Transverse colon (tissue), 4 donors: ENCODE measurements around the gene PRRG3. TPM values are rescaled to one million over a fixed set of nuclear protein-coding genes. Genes with fewer than 3 reads are reported as not detected.

ENCODE experiments used
- DNase-seq: peaks from one replicate; pipeline ENCODE4 v3.0.0-alpha.2; 2019
- H3K27ac ChIP-seq, 4 donors: fragments of 200-600 bp; sonication (generic); 2 replicates each; pipeline ENCODE4 v1.5.1; 2016 to 2018; ENCODE audit warnings: inconsistent platforms in 4 of 4
- H3K27me3 ChIP-seq: fragments of 200-600 bp; sonication (generic); 2 replicates; pipeline ENCODE4 v1.5.1; 2017; ENCODE audit warnings: inconsistent platforms
- H3K36me3 ChIP-seq, 4 donors: fragments of 200-600 bp; sonication (generic); 2 replicates each; pipeline ENCODE4 v1.5.1; 2017 to 2019; ENCODE audit warnings: inconsistent platforms in 4 of 4
- H3K4me1 ChIP-seq, 4 donors: fragments of 200-600 bp; sonication (generic); 2 replicates each; pipeline ENCODE4 v1.5.1; 2017 to 2020; ENCODE audit warnings: inconsistent platforms in 4 of 4
- H3K4me3 ChIP-seq, 4 donors: fragments of 200-600 bp; sonication (generic); 1 replicate in 1 of 4; 2 replicates in 3 of 4; pipeline versions ENCODE4 v1.5.1 to v1.6.1; 2017 to 2019; ENCODE audit warnings: inconsistent platforms in 4 of 4
- H3K9me3 ChIP-seq, 2 donors: fragments of 200-600 bp; sonication (generic); 2 replicates each; pipeline ENCODE4 v1.5.1; 2017 to 2019; ENCODE audit warnings: inconsistent platforms in 2 of 2
- EP300 ChIP-seq: sonication (generic); formaldehyde crosslinking; IDR thresholded peaks from one replicate; pipeline ENCODE4 v1.6.1; 2017; ENCODE audit warnings: antibody characterized with exemption, low read depth
- POLR2A ChIP-seq: fragments of 450-650 bp; IDR thresholded peaks from one replicate; pipeline ENCODE4 v1.6.1; 2016; ENCODE audit warnings: antibody characterized with exemption, mild to moderate bottlenecking, moderate library complexity
- POLR2AphosphoS5 ChIP-seq, 3 donors: sonication (generic); formaldehyde crosslinking; IDR thresholded peaks; one replicate each; pipeline ENCODE4 v1.6.1; 2016; ENCODE audit warnings: antibody characterized with exemption in 3 of 3
- WGBS, 2 donors: methylation state at CpG; one replicate each; pipeline ENCODE4 v1.1.5; 2018; ENCODE audit warnings: low coverage in 1 of 2; 5-methylcytosine and 5-hydroxymethylcytosine counted together
- in situ Hi-C, 4 donors: fragments of 200-750 bp; cut with MboI; loops; one replicate each; pipeline versions ENCODE4 v1.15.0 to v1.15.1; 2017; ENCODE audit warnings: low sequenced_read_pairs in 3 of 4, low pct_ligation_motif_present in 1 of 4, low pct_unique_long_range_greater_than_20kb in 1 of 4
- intact Hi-C: fragments of 100-400 bp; cut with DNase I; formaldehyde crosslinking; loops from one replicate; pipeline ENCODE4 v1.15.1; 2023; ENCODE audit warnings: low total_unique reads
- total RNA-seq, 4 donors: library from RNA; depleted of rRNA; stranded (reverse); fragments of >200 nt; gene quantifications; one replicate each; pipeline ENCODE4 v1.1.0, GENCODE V29; 2016
- TF ChIP-seq, protein P1 (sequence below), 5 experiments: fragments of 200-600 bp in 3 of 5; fragments of 450-650 bp in 2 of 5; sonication (generic) in 3 of 5; IDR thresholded peaks; 1 replicate in 2 of 5; 2 replicates in 3 of 5; pipeline ENCODE4 v1.5.1; 2016 to 2017; ENCODE audit warnings: antibody characterized with exemption in 5 of 5, inconsistent platforms in 3 of 5, mild to moderate bottlenecking in 2 of 5, moderate library complexity in 1 of 5

PRRG3 gene
- total RNA-seq, 4 donors from 2014 or later, result 0.68 to 3.2 (median 1.8) TPM; not detected in 1

DNA sequence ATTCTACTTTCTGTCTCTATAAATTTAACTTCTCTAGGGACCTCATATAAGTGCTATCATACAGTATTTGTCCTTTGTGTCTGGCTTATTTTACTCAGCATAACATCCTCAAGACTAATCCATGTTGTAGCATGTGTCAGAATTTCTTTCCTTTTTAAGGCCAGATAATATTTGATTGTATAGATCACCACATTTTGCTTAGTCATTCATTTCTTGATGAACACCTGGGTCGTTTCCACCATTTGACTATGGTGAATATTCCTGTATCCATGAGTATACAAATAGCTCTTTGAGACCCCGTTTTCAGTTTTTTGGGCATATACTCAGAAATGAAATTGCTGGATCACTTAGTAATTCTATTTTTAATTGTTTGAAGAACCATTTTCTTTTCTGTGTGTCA, 51.2 kb downstream of the PRRG3 start:
- DNase-seq, result no peak
- Histone ChIP-seq H3K27me3 (no peaks in the 10 kb centered on the region), H3K36me3 (no peaks in the 10 kb centered on the region), H3K27ac (no peak overlapping the region), H3K9me3 (no peaks in the 10 kb centered on the region), H3K4me1 (no peaks in the 10 kb centered on the region), H3K4me3 (no peak overlapping the region)
- intact Hi-C loops, result no loop called here
- 42% methylated on average over 2 of the region's 2 CpGs; no CpG with 5 or more reads in 1 of the 2 donors for WGBS, 2 donors
- in situ Hi-C loops, result loop anchor here in 3 of 4 donors (10.0 to 25.0 kb wide), 3 partner anchors 888 to 1066 kb away; partner anchors contain the start of gene GABRQ (in 3 of the 3)
- TF ChIP-seq, protein P1, sequence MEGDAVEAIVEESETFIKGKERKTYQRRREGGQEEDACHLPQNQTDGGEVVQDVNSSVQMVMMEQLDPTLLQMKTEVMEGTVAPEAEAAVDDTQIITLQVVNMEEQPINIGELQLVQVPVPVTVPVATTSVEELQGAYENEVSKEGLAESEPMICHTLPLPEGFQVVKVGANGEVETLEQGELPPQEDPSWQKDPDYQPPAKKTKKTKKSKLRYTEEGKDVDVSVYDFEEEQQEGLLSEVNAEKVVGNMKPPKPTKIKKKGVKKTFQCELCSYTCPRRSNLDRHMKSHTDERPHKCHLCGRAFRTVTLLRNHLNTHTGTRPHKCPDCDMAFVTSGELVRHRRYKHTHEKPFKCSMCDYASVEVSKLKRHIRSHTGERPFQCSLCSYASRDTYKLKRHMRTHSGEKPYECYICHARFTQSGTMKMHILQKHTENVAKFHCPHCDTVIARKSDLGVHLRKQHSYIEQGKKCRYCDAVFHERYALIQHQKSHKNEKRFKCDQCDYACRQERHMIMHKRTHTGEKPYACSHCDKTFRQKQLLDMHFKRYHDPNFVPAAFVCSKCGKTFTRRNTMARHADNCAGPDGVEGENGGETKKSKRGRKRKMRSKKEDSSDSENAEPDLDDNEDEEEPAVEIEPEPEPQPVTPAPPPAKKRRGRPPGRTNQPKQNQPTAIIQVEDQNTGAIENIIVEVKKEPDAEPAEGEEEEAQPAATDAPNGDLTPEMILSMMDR (IDR thresholded peaks at IDR 0.05), result no peak
- TF ChIP-seq EP300 (no peak), POLR2A (no peak), POLR2AphosphoS5 (IDR thresholded peaks at IDR 0.05) (no peak)

DNA sequence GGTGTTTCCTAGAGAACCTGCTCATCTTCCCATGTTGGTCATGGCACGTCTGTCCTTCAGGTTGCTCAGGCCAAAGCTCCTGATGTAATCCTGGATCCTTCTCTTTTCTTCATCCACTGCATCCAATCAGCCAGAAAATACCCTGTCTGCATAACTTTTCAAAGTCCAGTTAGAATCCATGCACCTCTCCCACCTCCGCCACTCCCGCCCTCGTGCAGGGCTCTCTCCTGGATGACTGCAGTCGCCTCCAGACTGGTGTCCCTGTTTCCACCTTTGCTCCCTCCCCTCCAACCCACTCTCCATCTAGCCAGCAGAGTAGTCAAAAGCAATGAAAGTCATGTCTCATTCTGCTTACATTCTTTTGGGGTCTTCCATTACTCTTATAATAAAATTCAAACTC, 55.3 kb downstream of the PRRG3 start:
- 92% methylated on average over 5 of the region's 5 CpGs; no CpG with 5 or more reads in 1 of the 2 donors for WGBS, 2 donors
- DNase-seq, result no peak
- in situ Hi-C loops, result loop anchor here in 1 of 4 donors (25.0 kb wide), 1 partner anchor 887 kb away; the partner anchor contains the start of gene GABRQ

DNA sequence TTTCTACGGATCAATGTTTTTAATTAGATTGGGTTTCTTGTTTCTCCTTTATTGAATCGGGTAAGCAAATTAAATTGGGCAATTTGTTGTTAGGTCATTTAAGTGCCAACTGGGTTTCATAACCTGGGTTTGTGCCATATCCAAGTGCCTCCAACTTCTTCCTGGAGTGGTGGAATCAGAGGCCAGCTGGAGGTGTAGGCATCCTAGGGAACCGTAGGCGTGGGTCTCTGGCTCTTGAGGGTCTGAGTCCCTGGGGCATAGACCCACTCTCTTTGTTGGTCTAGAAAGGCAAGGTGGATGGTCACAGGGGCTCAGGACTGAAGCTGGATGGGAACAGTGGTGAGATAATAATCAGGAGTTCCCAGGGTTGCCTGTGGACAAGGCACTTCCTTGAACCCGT, 57.6 kb downstream of the PRRG3 start:
- intact Hi-C loops, result loop anchor here (5.0 kb wide), 1 partner anchor 879 kb away; no protein-coding TSS in a partner anchor
- no peaks in the 10 kb centered on the region for H3K9me3 ChIP-seq
- 51% methylated on average over 5 of the region's 5 CpGs; no CpG with 5 or more reads in 1 of the 2 donors for WGBS, 2 donors
- H3K27me3 ChIP-seq, result no peaks in the 10 kb centered on the region
- in situ Hi-C loops, result loop anchor here in 1 of 4 donors (25.0 kb wide), 1 partner anchor 884 kb away; the partner anchor contains the start of gene GABRQ
- H3K4me3 ChIP-seq, result no peak overlapping the region
- no peaks in the 10 kb centered on the region for H3K4me1 ChIP-seq
- DNase-seq, result no peak
- no peak for TF ChIP-seq POLR2AphosphoS5 (IDR thresholded peaks at IDR 0.05)
- no peak for TF ChIP-seq POLR2A
- TF ChIP-seq, protein P1 (IDR thresholded peaks at IDR 0.05), result no peak
- TF ChIP-seq EP300, result no peak
- H3K27ac ChIP-seq, result no peak overlapping the region
- H3K36me3 ChIP-seq, result no peaks in the 10 kb centered on the region

More for the DNA sequence above, 55.3 kb downstream of the PRRG3 start:
- Histone ChIP-seq H3K4me1 (no peaks in the 10 kb centered on the region), H3K36me3 (no peaks in the 10 kb centered on the region), H3K27ac (no peak overlapping the region), H3K4me3 (no peak overlapping the region), H3K27me3 (no peaks in the 10 kb centered on the region), H3K9me3 (no peaks in the 10 kb centered on the region)
- intact Hi-C loops, result loop anchor here (5.0 kb wide), 1 partner anchor 882 kb away; no protein-coding TSS in a partner anchor
- TF ChIP-seq POLR2A, result no peak
- no peak for TF ChIP-seq POLR2AphosphoS5 (IDR thresholded peaks at IDR 0.05)
- no peak for TF ChIP-seq EP300
- TF ChIP-seq, protein P1 (IDR thresholded peaks at IDR 0.05), result no peak

DNA sequence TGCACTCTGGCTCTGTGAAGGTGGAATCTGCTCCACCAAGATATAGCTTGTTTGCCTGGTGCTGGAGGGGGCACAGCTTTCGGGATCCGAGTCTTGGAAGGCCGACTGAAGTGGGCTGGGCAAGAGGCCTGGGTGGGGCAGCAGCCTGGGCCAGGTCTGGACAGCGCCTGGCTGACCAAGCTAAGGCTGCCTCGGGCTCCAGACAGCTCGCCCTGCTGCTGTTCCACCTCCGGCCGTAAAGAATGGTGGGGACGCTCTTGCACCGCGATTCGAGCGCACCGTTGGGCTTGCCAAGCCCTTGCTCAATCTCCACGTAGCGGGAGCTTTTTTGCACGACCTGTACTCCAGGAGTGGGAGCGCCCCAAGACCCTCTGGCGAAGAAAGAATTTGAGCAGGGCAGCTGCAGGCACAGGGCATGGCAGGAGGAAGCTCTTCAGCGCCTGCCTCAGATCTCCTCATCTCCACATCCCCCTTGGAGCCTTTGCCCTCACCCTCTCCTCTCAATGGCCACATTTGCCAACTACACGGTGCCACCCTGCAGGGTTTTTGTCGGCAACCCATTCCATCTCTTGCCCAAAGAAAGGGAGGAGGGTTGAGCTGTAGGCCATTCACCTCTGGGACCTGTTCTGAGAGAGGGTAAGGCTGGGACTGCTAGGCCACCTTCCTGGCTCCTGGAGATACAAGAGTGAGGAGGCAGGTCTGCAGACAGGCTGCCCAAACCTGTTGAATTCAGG, 58.2 kb downstream of the PRRG3 start:
- TF ChIP-seq, protein P1 (IDR thresholded peaks at IDR 0.05), result peak; percentile 59 to 67 (median 61)
- TF ChIP-seq POLR2AphosphoS5 (IDR thresholded peaks at IDR 0.05), result no peak
- Histone ChIP-seq H3K27me3 (no peaks in the 10 kb centered on the region), H3K36me3 (no peaks in the 10 kb centered on the region), H3K27ac (no peak overlapping the region), H3K4me1 (no peaks in the 10 kb centered on the region), H3K9me3 (no peaks in the 10 kb centered on the region), H3K4me3 (no peak overlapping the region)
- 26% methylated on average over 22 of the region's 22 CpGs; no CpG with 5 or more reads in 1 of the 2 donors for WGBS, 2 donors
- intact Hi-C loops (loop anchor here (5.0 kb wide), 1 partner anchor 879 kb away; no protein-coding TSS in a partner anchor), in situ Hi-C loops (loop anchor here in 1 of 4 donors (25.0 kb wide), 1 partner anchor 884 kb away; the partner anchor contains the start of gene GABRQ)
- peak; percentile 28 for DNase-seq
